ENCODE data around the gene CPD.

Gene CPD

GRCh38 chr17:30351735-30352134 is 27.0 kb upstream of the CPD start:
- H3K27ac ChIP-seq: no peak overlapping the region
- no peak overlapping the region for H3K4me3 ChIP-seq (ENCODE audit: low read depth, low read length)

DNA sequence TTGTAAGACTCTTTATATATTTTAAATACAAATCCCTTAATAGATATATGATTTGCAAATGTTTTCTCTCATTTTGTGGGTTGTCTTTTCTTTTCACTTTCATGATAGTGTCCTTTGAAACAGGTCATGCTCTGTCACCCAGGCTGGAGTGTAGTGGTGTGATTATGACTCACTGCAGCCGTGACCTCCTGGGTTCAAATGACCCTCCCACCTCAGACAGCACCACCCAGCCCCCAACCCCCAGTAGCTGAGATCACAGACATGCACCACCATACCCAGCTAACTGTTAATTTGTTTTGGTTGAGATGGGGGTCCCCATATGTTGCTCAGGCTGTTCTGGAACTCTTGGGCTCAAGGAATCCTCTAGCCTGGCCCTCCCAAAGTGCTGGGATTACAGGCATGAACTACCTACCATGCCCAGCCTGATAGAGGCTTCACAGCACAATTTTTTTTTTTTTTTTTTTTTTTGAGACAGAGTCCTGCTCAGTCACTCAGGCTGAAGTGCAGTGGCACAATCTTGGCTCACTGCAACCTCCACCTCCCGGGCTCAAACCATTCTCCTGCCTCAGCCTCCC is 26.4 kb upstream of the CPD start:
- H2AFZ ChIP-seq: no peak overlapping the region
- H3K36me3 ChIP-seq (ENCODE audit: control insufficient read depth, insufficient read depth, low read length): no peaks in the 10 kb centered on the region
- no peak for TF ChIP-seq CTCF (IDR thresholded peaks at IDR 0.05)
- H3K27me3 ChIP-seq (ENCODE audit: control insufficient read depth, insufficient read depth, low read length): no peaks in the 10 kb centered on the region
- no peak overlapping the region for H3K9ac ChIP-seq
- no peaks in the 10 kb centered on the region for H3K4me1 ChIP-seq
- H3K4me2 ChIP-seq (ENCODE audit: low read length): no peak overlapping the region
- H3K27ac ChIP-seq: no peak overlapping the region
- H3K9me3 ChIP-seq (ENCODE audit: control insufficient read depth, low read length): no peaks in the 10 kb centered on the region
- no peak overlapping the region for H3K4me3 ChIP-seq (ENCODE audit: low read depth, low read length)
- H3K79me2 ChIP-seq: no peaks in the 10 kb centered on the region

More at GRCh38 chr17:30351735-30352134, 27.0 kb upstream of the CPD start:
- TF ChIP-seq CTCF (IDR thresholded peaks at IDR 0.05): no peak
- H3K4me1 ChIP-seq: no peaks in the 10 kb centered on the region
- H3K79me2 ChIP-seq: no peaks in the 10 kb centered on the region
- no peak overlapping the region for H3K9ac ChIP-seq
- no peak overlapping the region for H2AFZ ChIP-seq
- no peaks in the 10 kb centered on the region for H3K9me3 ChIP-seq (ENCODE audit: control insufficient read depth, low read length)
- H3K4me2 ChIP-seq (ENCODE audit: low read length): no peak overlapping the region
- H3K36me3 ChIP-seq (ENCODE audit: control insufficient read depth, insufficient read depth, low read length): no peaks in the 10 kb centered on the region
- no peaks in the 10 kb centered on the region for H3K27me3 ChIP-seq (ENCODE audit: control insufficient read depth, insufficient read depth, low read length)

DNA sequence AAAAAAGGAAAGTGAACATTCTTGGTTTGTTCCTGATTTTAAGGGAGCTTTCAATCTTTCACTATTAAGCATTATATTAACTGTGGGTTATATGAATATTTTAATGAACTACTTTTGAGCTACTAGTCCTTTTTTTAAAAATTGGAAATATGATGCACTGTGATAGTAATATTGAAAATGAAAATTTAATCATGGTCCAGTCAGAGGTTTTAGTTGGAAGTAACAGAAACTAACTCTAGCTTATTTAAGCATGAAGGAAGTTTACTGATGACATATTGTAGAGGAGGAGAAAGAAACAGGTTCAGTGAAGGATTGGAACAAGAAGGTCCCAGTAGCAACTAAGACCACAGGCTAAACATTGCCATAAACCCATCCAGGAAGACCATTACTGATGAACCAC is 24.0 kb upstream of the CPD start:
- no peak overlapping the region for H2AFZ ChIP-seq
- H3K4me3 ChIP-seq (ENCODE audit: low read depth, low read length): no peak overlapping the region
- H3K9ac ChIP-seq: no peak overlapping the region
- no peaks in the 10 kb centered on the region for H3K36me3 ChIP-seq (ENCODE audit: control insufficient read depth, insufficient read depth, low read length)
- H3K27me3 ChIP-seq (ENCODE audit: control insufficient read depth, insufficient read depth, low read length): no peaks in the 10 kb centered on the region
- TF ChIP-seq CTCF (IDR thresholded peaks at IDR 0.05): no peak
- no peak overlapping the region for H3K4me2 ChIP-seq (ENCODE audit: low read length)
- no peaks in the 10 kb centered on the region for H3K79me2 ChIP-seq
- no peak overlapping the region for H3K27ac ChIP-seq
- H3K9me3 ChIP-seq (ENCODE audit: control insufficient read depth, low read length): no peaks in the 10 kb centered on the region
- no peaks in the 10 kb centered on the region for H3K4me1 ChIP-seq

DNA sequence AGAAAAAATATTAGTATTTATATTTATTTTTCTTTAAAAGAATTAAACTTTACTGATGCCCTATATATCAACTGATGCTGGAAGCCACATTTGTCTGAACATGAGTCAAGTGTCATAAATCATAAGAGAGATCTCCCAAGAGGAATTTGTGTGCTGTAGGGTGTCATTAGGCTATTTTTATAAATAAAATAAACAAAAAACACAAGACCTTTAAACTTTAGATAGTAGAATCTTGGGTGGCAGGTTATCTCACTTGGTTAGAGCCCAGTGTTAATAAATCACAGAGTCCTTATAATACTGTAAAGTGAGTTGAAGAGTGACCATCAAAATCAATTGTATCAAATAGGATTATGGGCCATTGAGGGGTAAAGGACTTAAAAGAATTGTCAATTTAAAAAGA is 21.3 kb upstream of the CPD start:
- Histone ChIP-seq H3K4me3 (ENCODE audit: low read depth, low read length) (no peak overlapping the region), H3K9me3 (ENCODE audit: control insufficient read depth, low read length) (no peaks in the 10 kb centered on the region), H3K79me2 (no peaks in the 10 kb centered on the region), H3K27ac (no peak overlapping the region), H3K4me2 (ENCODE audit: low read length) (no peak overlapping the region), H3K36me3 (ENCODE audit: control insufficient read depth, insufficient read depth, low read length) (no peaks in the 10 kb centered on the region), H3K9ac (no peak overlapping the region), H3K4me1 (no peaks in the 10 kb centered on the region), H2AFZ (no peak overlapping the region), H3K27me3 (ENCODE audit: control insufficient read depth, insufficient read depth, low read length) (no peaks in the 10 kb centered on the region)
- TF ChIP-seq CTCF (IDR thresholded peaks at IDR 0.05): no peak

GRCh38 chr17:30358055-30358760 is 20.5 kb upstream of the CPD start:
- Histone ChIP-seq H2AFZ (no peak overlapping the region), H3K36me3 (ENCODE audit: control insufficient read depth, insufficient read depth, low read length) (no peaks in the 10 kb centered on the region), H3K27me3 (ENCODE audit: control insufficient read depth, insufficient read depth, low read length) (no peaks in the 10 kb centered on the region), H3K27ac (no peak overlapping the region), H3K9ac (no peak overlapping the region), H3K4me2 (ENCODE audit: low read length) (no peak overlapping the region), H3K4me3 (ENCODE audit: low read depth, low read length) (no peak overlapping the region), H3K9me3 (ENCODE audit: control insufficient read depth, low read length) (no peaks in the 10 kb centered on the region), H3K4me1 (no peaks in the 10 kb centered on the region), H3K79me2 (no peaks in the 10 kb centered on the region)
- TF ChIP-seq CTCF (IDR thresholded peaks at IDR 0.05): no peak
